NCI-H2081 treated with DMSO at 0.1 percent for 48 hours (cell line): ENCODE results near the gene CREB3L1.
"Not testable (repeated sequence)": the region's sequence is repeated elsewhere in the genome, so short reads cannot be mapped to it uniquely, and the experiment has no call there.

Source experiments
- DNase-seq: peaks from one replicate; lab custom pipeline; 2025; lab: John Stamatoyannopoulos, UW

The CREB3L1 gene

GRCh38 chr11:46249103-46249937 lies 28.1 kb upstream of the CREB3L1 start:
- DNase-seq = no peak

GRCh38 chr11:46249938-46250744 lies 27.3 kb upstream of the CREB3L1 start:
- DNase-seq = no peak

- DNase-seq = no peak
Measured at GRCh38 chr11:46250745-46251052, 26.8 kb upstream of the CREB3L1 start.

GRCh38 chr11:46251954-46252353 lies 25.5 kb upstream of the CREB3L1 start:
- no peak for DNase-seq

GRCh38 chr11:46252373-46252914 lies 25.0 kb upstream of the CREB3L1 start:
- DNase-seq = no peak

GRCh38 chr11:46253258-46254132 lies 24.0 kb upstream of the CREB3L1 start:
- DNase-seq = no peak

GRCh38 chr11:46254133-46254491 lies 23.4 kb upstream of the CREB3L1 start:
- no peak for DNase-seq

- DNase-seq = no peak
Measured at GRCh38 chr11:46256540-46257001, 20.9 kb upstream of the CREB3L1 start.

- DNase-seq = not testable (repeated sequence)
Measured at GRCh38 chr11:46259347-46259746, 18.1 kb upstream of the CREB3L1 start.

- no peak for DNase-seq
Measured at GRCh38 chr11:46259971-46260560, 17.4 kb upstream of the CREB3L1 start.

- DNase-seq = no peak
Measured at GRCh38 chr11:46263120-46263519, 14.3 kb upstream of the CREB3L1 start.

- no peak for DNase-seq
Measured at GRCh38 chr11:46264030-46264429, 13.4 kb upstream of the CREB3L1 start.

GRCh38 chr11:46264976-46265375 lies 12.5 kb upstream of the CREB3L1 start:
- DNase-seq = no peak

- no peak for DNase-seq
Measured at GRCh38 chr11:46265764-46266163, 11.7 kb upstream of the CREB3L1 start.

- DNase-seq = no peak
Measured at GRCh38 chr11:46267930-46268329, 9.5 kb upstream of the CREB3L1 start.

- DNase-seq = no peak
Measured at GRCh38 chr11:46270684-46271083, 6.8 kb upstream of the CREB3L1 start.

GRCh38 chr11:46271407-46271806 lies 6.1 kb upstream of the CREB3L1 start:
- no peak for DNase-seq

GRCh38 chr11:46271875-46272815 lies 5.3 kb upstream of the CREB3L1 start:
- no peak for DNase-seq

- no peak for DNase-seq
Measured at GRCh38 chr11:46272816-46273427, 4.5 kb upstream of the CREB3L1 start.
